KMS-11 (cell line): ENCODE results near the gene PIK3CG.

ENCODE experiments used
- H2AFZ ChIP-seq: fragments of 200-600 bp; sonication (generic); 2 replicates; pipeline ENCODE4 v1.6.1; 2016; ENCODE audit warnings: antibody characterized with exemption, mixed run types, low read depth
- H3K27ac ChIP-seq: fragments of 200-600 bp; sonication (generic); 2 replicates; pipeline ENCODE4 v1.6.1; 2016; ENCODE audit warnings: mild to moderate bottlenecking, mixed run types
- H3K27me3 ChIP-seq: fragments of 200-600 bp; sonication (generic); 2 replicates; pipeline ENCODE4 v1.6.1; 2017; ENCODE audit warnings: mild to moderate bottlenecking, low read depth, mixed run types, moderate library complexity; ENCODE audit not compliant: insufficient read depth
- H3K36me3 ChIP-seq: fragments of 200-600 bp; sonication (generic); 2 replicates; pipeline ENCODE4 v1.6.1; 2017; ENCODE audit warnings: mild to moderate bottlenecking, mixed run types; ENCODE audit not compliant: insufficient read depth
- H3K4me1 ChIP-seq: fragments of 200-600 bp; sonication (generic); 2 replicates; pipeline ENCODE4 v1.6.1; 2016; ENCODE audit warnings: mild to moderate bottlenecking, low read depth, mixed run types; ENCODE audit not compliant: poor library complexity, severe bottlenecking
- H3K4me2 ChIP-seq: fragments of 200-600 bp; sonication (generic); 2 replicates; pipeline ENCODE4 v1.7.0; 2016; ENCODE audit warnings: mild to moderate bottlenecking, mixed run types
- H3K4me3 ChIP-seq: fragments of 200-600 bp; sonication (generic); IDR thresholded peaks from 2 replicates; pipeline ENCODE4 v1.6.1; 2017; ENCODE audit warnings: low read depth, low read length, mixed read lengths; ENCODE audit not compliant: insufficient read depth
- H3K79me2 ChIP-seq: fragments of 200-600 bp; sonication (generic); 2 replicates; pipeline ENCODE4 v1.6.1; 2016; ENCODE audit warnings: low read depth, mixed run types; ENCODE audit not compliant: insufficient read depth
- H3K9ac ChIP-seq: fragments of 200-600 bp; sonication (generic); 2 replicates; pipeline ENCODE4 v1.6.1; 2016; ENCODE audit warnings: mild to moderate bottlenecking, mixed run types
- H4K20me1 ChIP-seq: fragments of 200-600 bp; sonication (generic); 2 replicates; pipeline ENCODE4 v1.6.1; 2016; ENCODE audit warnings: mild to moderate bottlenecking, mixed run types; ENCODE audit not compliant: insufficient read depth
- TF ChIP-seq, protein P1 (sequence below): fragments of 200-600 bp; sonication (generic); conservative IDR thresholded peaks from 2 replicates; pipeline ENCODE4 v1.6.1; 2017; ENCODE audit warnings: low read depth, mild to moderate bottlenecking, antibody characterized with exemption, low read length, moderate library complexity, mixed read lengths

PIK3CG gene

DNA sequence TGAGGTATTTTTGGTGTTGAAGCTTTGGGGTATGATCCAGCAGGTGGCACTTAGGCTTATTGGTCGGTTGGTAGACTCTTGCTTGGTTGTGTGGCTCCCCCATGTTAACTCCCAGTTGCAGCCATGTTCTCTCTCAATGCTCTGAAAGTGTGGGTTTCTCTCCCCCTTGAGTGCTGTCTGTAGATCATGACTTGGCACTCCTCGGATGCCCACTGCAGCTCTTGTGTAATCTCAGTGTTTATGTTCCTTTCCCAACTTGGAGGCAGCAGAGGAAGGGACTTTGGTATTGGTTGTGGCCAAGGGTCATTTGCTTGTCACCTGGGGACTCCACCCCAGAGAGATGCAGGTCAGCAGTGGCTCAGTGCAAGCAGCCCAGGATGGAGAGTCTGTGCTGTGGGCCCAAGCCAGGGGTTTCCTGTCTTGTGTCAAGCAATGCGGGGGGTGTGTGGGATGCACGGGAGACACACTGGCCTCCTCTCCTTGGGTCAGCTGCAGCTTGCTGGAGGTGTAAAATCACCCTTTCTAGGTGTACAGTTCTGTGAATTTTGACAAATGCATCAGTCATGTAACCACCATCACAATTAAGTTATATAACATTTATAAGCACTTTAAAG, 36.9 kb downstream of the PIK3CG start:
- H3K4me2 ChIP-seq: no peak overlapping the region
- no peak overlapping the region for H3K9ac ChIP-seq
- no peaks in the 10 kb centered on the region for H3K4me1 ChIP-seq
- H3K79me2 ChIP-seq: no peaks in the 10 kb centered on the region
- H3K27me3 ChIP-seq: no peaks in the 10 kb centered on the region
- H2AFZ ChIP-seq: no peak overlapping the region
- TF ChIP-seq, protein P1, sequence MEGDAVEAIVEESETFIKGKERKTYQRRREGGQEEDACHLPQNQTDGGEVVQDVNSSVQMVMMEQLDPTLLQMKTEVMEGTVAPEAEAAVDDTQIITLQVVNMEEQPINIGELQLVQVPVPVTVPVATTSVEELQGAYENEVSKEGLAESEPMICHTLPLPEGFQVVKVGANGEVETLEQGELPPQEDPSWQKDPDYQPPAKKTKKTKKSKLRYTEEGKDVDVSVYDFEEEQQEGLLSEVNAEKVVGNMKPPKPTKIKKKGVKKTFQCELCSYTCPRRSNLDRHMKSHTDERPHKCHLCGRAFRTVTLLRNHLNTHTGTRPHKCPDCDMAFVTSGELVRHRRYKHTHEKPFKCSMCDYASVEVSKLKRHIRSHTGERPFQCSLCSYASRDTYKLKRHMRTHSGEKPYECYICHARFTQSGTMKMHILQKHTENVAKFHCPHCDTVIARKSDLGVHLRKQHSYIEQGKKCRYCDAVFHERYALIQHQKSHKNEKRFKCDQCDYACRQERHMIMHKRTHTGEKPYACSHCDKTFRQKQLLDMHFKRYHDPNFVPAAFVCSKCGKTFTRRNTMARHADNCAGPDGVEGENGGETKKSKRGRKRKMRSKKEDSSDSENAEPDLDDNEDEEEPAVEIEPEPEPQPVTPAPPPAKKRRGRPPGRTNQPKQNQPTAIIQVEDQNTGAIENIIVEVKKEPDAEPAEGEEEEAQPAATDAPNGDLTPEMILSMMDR: no peak
- no peaks in the 10 kb centered on the region for H4K20me1 ChIP-seq
- H3K36me3 ChIP-seq: no peaks in the 10 kb centered on the region
- no peak overlapping the region for H3K4me3 ChIP-seq
- H3K27ac ChIP-seq: no peak overlapping the region

DNA sequence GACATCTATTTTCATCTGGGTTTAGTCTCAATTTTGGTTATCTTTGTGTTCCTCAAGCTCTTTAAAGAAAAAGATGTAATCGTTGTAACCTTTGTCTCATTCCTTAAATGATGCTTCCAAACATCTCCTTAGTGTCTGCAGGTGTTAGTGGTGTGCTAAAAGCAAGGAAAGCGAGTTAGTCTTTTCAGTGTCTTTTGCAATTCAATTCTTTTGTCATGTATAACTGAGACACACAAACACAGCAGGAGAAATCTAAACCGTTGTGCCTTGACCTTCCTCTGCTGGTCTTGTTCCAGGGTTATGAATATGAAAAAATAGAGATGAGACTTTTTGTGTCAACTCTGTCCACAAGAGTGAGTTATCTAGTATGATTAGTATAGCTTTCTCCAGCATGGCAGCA, 40.7 kb downstream of the PIK3CG start:
- H3K36me3 ChIP-seq: no peaks in the 10 kb centered on the region
- H3K4me1 ChIP-seq: no peaks in the 10 kb centered on the region
- no peak overlapping the region for H2AFZ ChIP-seq
- H3K27me3 ChIP-seq: no peaks in the 10 kb centered on the region
- no peak overlapping the region for H3K27ac ChIP-seq
- no peak overlapping the region for H3K4me3 ChIP-seq
- TF ChIP-seq, protein P1: no peak
- H3K4me2 ChIP-seq: no peak overlapping the region
- no peak overlapping the region for H3K9ac ChIP-seq
- no peaks in the 10 kb centered on the region for H4K20me1 ChIP-seq
- no peaks in the 10 kb centered on the region for H3K79me2 ChIP-seq

DNA sequence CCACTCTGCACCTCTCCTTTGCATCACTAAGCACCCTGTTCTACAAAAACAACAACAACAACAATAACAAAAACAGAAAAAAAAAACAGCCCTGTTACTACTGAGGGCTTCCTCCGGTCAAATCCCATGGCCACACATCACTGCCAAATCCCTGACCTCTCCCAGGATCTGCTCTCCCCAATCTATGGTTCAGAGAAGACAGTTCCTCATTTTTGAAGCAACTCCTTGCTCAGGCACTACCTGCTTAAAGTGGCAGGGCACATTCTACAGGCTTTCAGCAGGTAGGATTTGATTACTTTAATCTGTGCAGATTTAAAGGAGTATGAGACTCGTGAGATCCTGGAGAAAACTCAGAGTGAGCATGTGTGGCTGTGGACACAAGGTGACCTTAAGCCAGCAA, 46.9 kb downstream of the PIK3CG start:
- Histone ChIP-seq H3K4me3 (no peak overlapping the region), H3K79me2 (no peaks in the 10 kb centered on the region), H3K27ac (no peak overlapping the region), H4K20me1 (no peaks in the 10 kb centered on the region), H2AFZ (no peak overlapping the region), H3K9ac (no peak overlapping the region), H3K36me3 (no peaks in the 10 kb centered on the region), H3K4me2 (no peak overlapping the region), H3K27me3 (peaks cover 5% of the 10 kb centered on the region; the same call in 1 of the 2 replicates), H3K4me1 (peaks cover 29% of the 10 kb centered on the region)
- TF ChIP-seq, protein P1: no peak

DNA sequence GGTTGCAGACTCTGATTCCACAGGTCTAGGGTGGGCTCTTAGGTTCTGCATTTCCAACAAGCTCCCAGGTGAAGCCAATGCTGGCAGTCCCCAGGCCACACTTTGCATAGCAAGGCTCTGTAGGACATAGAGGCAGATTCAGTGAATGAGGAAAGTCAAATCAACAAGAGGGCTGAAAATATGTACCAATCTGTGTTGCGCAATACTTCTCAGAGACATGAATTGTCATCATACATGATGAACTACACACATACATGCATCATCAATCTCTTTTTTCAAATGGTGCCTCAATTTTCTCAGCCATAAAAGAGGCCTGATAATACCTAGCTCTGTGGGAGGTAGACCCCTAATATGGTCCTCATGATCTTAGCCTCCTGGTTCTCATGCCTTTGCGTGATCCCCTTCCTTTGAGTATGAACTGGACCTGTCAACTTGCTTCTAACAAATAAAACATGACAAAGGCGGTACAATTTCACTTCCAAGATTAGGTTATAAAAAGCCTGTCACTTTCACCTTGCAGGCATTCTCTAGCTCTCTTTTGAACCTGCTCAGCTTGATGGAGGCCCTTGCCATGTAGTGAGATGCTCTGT, 49.0 kb downstream of the PIK3CG start:
- H2AFZ ChIP-seq: no peak overlapping the region
- H3K27ac ChIP-seq: no peak overlapping the region
- H3K4me2 ChIP-seq: peak overlapping the region; percentile 66; the same call in 1 of the 2 replicates
- H3K4me1 ChIP-seq: peaks cover 34% of the 10 kb centered on the region
- H3K36me3 ChIP-seq: no peaks in the 10 kb centered on the region
- no peak overlapping the region for H3K9ac ChIP-seq
- H3K27me3 ChIP-seq: peaks cover 21% of the 10 kb centered on the region; the same call in 1 of the 2 replicates
- H3K4me3 ChIP-seq: no peak overlapping the region
- H3K79me2 ChIP-seq: no peaks in the 10 kb centered on the region
- no peaks in the 10 kb centered on the region for H4K20me1 ChIP-seq
- TF ChIP-seq, protein P1: no peak
